GM21447 (cell line): Measurements from ENCODE around the gene EDIL3.

Experiments used
- ATAC-seq: cut with Tn5 transposase; IDR thresholded peaks from one replicate; pipeline ENCODE4 v1.9.1; 2021; ENCODE audit not compliant: unreplicated experiment

The EDIL3 gene

GRCh38 chr5:84384604-84385575 lies at the start of gene EDIL3:
Gene EDIL3, minus strand, starts transcription at chr5:84384880. Its CDS starts 506 bp downstream, at chr5:84384374.
- ATAC-seq = no peak

GRCh38 chr5:84433461-84433860 lies 48.8 kb upstream of the EDIL3 start:
- no peak for ATAC-seq

- ATAC-seq = no peak
Observed at GRCh38 chr5:84430863-84431663, 46.4 kb upstream of the EDIL3 start.

- ATAC-seq = no peak
Observed at GRCh38 chr5:84430079-84430478, 45.4 kb upstream of the EDIL3 start.

GRCh38 chr5:84425365-84425881 lies 40.7 kb upstream of the EDIL3 start:
- ATAC-seq = no peak

- ATAC-seq = no peak
Observed at GRCh38 chr5:84419742-84420141, 35.1 kb upstream of the EDIL3 start.

GRCh38 chr5:84411832-84412605 lies 27.3 kb upstream of the EDIL3 start:
- no peak for ATAC-seq

- ATAC-seq = no peak
Observed at GRCh38 chr5:84406111-84406510, 21.4 kb upstream of the EDIL3 start.

GRCh38 chr5:84403773-84404172 lies 19.1 kb upstream of the EDIL3 start:
- ATAC-seq = no peak

- no peak for ATAC-seq
Observed at GRCh38 chr5:84397385-84397784, 12.7 kb upstream of the EDIL3 start.

- no peak for ATAC-seq
Observed at GRCh38 chr5:84393969-84394368, 9.3 kb upstream of the EDIL3 start.

GRCh38 chr5:84392836-84393235 lies 8.2 kb upstream of the EDIL3 start:
- no peak for ATAC-seq

- ATAC-seq = no peak
Observed at GRCh38 chr5:84385705-84386104, 1.0 kb upstream of the EDIL3 start.

- no peak for ATAC-seq
Observed at GRCh38 chr5:84383816-84384603, 670 bp downstream of the EDIL3 start.

- ATAC-seq = no peak
Observed at GRCh38 chr5:84383296-84383815, 1.3 kb downstream of the EDIL3 start.

- no peak for ATAC-seq
Observed at GRCh38 chr5:84382363-84383295, 2.1 kb downstream of the EDIL3 start.

- ATAC-seq = no peak
Observed at GRCh38 chr5:84381502-84382362, 2.9 kb downstream of the EDIL3 start.

- no peak for ATAC-seq
Observed at GRCh38 chr5:84379749-84380148, 4.9 kb downstream of the EDIL3 start.
